ENCODE results near the gene IER5. TPM values are rescaled to one million over a fixed set of nuclear protein-coding genes. Genes with fewer than 3 reads are reported as not detected.

IER5 gene
- total RNA-seq, 1 experiment from 2014 or later = 30.5 TPM

DNA sequence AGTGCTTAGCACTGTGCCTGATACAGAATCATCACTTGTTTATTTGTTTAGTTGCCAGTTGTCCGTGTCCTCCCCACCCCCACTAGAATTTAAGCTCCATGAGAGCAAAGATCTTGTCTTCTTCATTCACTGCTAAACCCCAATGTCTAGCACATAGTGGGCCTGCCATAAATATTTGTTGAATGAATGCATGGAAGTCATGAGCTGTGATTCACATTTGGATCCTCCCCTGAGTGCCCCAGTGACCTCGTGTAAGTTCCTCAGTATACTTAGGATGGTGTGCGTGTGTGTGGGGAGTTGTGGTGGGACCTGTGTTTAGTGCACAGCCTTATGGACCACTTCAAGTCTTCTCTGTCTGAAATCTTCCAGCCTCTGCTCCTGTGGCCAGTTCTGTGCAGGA lies 23.1 kb downstream of the IER5 start:
- DNase-seq (ENCODE audit: low read depth, low spot score) (no peak), ATAC-seq (no peak)
- H3K4me3 ChIP-seq (replicated peaks in 1 of 2; ENCODE audit: low read depth in 1 of 2, low read length in 2 of 2) = peak overlapping the region in 1 of 2 experiments; percentile 17; a peak in 1 of 4 replicates
- no peaks in the 10 kb centered on the region for H3K27me3 ChIP-seq (ENCODE audit: insufficient read depth, low read length)
- H3K9ac ChIP-seq (ENCODE audit: low read length) = peak overlapping the region; percentile 51
- no TSS peak for BruUV-seq (replicated peaks)
- ChIA-PET RAD21 (ENCODE audit: low non-redundant PET in 1 of 2, low total read pairs in 2 of 2, uncharacterized antibody in 2 of 2, unreplicated experiment in 2 of 2) (no interaction called here), POLR2A (interaction anchor here (1.1 kb wide), 1 partner anchor 78 kb away, joined by 3 read pairs; the partner anchor contains the start of gene MR1), CTCF (no interaction called here)
- H3K9me2 ChIP-seq (ENCODE audit: insufficient read depth) = no peaks in the 10 kb centered on the region
- intact Hi-C loops (cut with micrococcal nuclease) = no loop called here
- H3K4me1 ChIP-seq (ENCODE audit: control insufficient read depth in 1 of 2, insufficient read depth in 2 of 2, low read length in 2 of 2) = peaks cover 46 to 77% of the 10 kb centered on the region in 2 experiments
- H3K79me2 ChIP-seq (ENCODE audit: insufficient read depth, low read length) = no peaks in the 10 kb centered on the region
- H3K36me3 ChIP-seq (ENCODE audit: control insufficient read depth in 1 of 2, insufficient read depth in 2 of 2, low read length in 2 of 2) = no peaks in the 10 kb centered on the region
- TF ChIP-seq FOSL1 (IDR thresholded peaks at IDR 0.05; ENCODE audit: low read depth) = peak; percentile 24; the same call in 1 of the 2 replicates
- TF ChIP-seq TCF7L2 (IDR thresholded peaks at IDR 0.05; ENCODE audit: borderline replicate concordance, extremely low read depth, insufficient read depth, insufficient read length) = no peak
- TF ChIP-seq POLR2A (IDR thresholded peaks at IDR 0.05; ENCODE audit: borderline replicate concordance, extremely low read depth, insufficient read depth, insufficient read length) = no peak
- no peaks in the 10 kb centered on the region for H3K9me3 ChIP-seq (ENCODE audit: control insufficient read depth in 1 of 2, insufficient read depth in 1 of 2, low read depth in 1 of 2, low read length in 2 of 2)
- H4K20me1 ChIP-seq (ENCODE audit: insufficient read depth) = no peaks in the 10 kb centered on the region
- H3K4me2 ChIP-seq (ENCODE audit: low read length) = peak overlapping the region; percentile 75
- H2AFZ ChIP-seq (ENCODE audit: low read depth, low read length, poor library complexity, severe bottlenecking) = no peak overlapping the region
- H3K27ac ChIP-seq (ENCODE audit: low read depth, low read length) = peak overlapping the region; percentile 70

DNA sequence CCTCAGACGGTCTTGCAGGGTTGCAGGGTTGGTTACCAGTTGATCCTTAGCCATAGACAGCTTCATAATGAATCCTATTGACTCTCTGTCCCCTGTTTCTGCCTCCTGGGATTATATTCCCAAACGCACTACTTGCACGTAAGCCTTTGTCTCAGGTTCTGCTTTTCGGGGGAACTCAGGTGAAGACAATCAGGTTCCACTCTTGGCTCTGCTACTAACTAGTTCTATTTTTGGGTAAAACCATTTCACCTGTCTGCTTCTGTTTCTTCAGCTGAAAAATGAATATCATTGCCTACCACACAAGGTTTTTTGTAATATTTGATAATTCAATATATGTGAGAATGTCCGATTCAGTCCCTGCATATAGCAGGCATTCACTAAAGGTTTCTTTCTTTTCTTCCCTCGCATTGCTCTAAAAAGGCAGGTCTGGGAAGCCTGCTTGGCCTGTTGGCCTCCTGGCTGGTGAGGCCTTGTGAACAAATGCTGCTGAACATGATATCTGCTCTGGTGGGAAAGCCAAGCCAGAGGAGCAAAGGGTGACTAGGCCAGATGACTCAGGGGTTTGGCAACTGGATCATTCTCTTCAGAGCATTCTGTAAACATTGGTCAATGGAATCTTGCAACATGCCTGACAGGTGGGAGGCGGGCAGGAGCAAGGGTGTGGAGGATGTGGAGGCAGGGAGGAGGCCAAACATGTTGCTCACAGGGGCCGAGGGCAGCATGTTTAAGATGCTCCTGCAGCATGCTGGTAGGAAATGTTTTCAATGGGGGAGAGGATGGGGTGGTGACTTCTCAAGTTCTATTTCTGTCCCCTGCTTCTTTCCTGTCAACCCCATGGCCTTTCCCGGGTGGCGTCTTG lies 23.8 kb downstream of the IER5 start:
- peak overlapping the region; percentile 75 for H3K4me2 ChIP-seq (ENCODE audit: low read length)
- TF ChIP-seq CBX3 (IDR thresholded peaks at IDR 0.05; ENCODE audit: low read depth) = peak; percentile 100
- no peak for TF ChIP-seq EZH2 (IDR thresholded peaks at IDR 0.05)
- TF ChIP-seq EZH2phosphoT487 (IDR thresholded peaks at IDR 0.05; ENCODE audit: borderline replicate concordance) = no peak
- TF ChIP-seq JUND (IDR thresholded peaks at IDR 0.05) = peak; percentile 97
- TF ChIP-seq, protein P1, sequence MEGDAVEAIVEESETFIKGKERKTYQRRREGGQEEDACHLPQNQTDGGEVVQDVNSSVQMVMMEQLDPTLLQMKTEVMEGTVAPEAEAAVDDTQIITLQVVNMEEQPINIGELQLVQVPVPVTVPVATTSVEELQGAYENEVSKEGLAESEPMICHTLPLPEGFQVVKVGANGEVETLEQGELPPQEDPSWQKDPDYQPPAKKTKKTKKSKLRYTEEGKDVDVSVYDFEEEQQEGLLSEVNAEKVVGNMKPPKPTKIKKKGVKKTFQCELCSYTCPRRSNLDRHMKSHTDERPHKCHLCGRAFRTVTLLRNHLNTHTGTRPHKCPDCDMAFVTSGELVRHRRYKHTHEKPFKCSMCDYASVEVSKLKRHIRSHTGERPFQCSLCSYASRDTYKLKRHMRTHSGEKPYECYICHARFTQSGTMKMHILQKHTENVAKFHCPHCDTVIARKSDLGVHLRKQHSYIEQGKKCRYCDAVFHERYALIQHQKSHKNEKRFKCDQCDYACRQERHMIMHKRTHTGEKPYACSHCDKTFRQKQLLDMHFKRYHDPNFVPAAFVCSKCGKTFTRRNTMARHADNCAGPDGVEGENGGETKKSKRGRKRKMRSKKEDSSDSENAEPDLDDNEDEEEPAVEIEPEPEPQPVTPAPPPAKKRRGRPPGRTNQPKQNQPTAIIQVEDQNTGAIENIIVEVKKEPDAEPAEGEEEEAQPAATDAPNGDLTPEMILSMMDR (IDR thresholded peaks at IDR 0.05 in 2 of 3, conservative IDR thresholded peaks at IDR 0.05 in 1 of 3; ENCODE audit: borderline replicate concordance in 1 of 3, insufficient read depth in 1 of 3, low read depth in 2 of 3, low read length in 2 of 3) = no peak
- TF ChIP-seq ZNF274 (IDR thresholded peaks at IDR 0.05; ENCODE audit: low read depth, low read length) = no peak
- peak; percentile 93 for TF ChIP-seq SIN3A (IDR thresholded peaks at IDR 0.05; ENCODE audit: low read depth)
- TF ChIP-seq SRF (IDR thresholded peaks at IDR 0.05; ENCODE audit: low read depth) = peak; percentile 71; the same call in 1 of the 2 replicates
- TF ChIP-seq, protein P2, sequence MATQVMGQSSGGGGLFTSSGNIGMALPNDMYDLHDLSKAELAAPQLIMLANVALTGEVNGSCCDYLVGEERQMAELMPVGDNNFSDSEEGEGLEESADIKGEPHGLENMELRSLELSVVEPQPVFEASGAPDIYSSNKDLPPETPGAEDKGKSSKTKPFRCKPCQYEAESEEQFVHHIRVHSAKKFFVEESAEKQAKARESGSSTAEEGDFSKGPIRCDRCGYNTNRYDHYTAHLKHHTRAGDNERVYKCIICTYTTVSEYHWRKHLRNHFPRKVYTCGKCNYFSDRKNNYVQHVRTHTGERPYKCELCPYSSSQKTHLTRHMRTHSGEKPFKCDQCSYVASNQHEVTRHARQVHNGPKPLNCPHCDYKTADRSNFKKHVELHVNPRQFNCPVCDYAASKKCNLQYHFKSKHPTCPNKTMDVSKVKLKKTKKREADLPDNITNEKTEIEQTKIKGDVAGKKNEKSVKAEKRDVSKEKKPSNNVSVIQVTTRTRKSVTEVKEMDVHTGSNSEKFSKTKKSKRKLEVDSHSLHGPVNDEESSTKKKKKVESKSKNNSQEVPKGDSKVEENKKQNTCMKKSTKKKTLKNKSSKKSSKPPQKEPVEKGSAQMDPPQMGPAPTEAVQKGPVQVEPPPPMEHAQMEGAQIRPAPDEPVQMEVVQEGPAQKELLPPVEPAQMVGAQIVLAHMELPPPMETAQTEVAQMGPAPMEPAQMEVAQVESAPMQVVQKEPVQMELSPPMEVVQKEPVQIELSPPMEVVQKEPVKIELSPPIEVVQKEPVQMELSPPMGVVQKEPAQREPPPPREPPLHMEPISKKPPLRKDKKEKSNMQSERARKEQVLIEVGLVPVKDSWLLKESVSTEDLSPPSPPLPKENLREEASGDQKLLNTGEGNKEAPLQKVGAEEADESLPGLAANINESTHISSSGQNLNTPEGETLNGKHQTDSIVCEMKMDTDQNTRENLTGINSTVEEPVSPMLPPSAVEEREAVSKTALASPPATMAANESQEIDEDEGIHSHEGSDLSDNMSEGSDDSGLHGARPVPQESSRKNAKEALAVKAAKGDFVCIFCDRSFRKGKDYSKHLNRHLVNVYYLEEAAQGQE (IDR thresholded peaks at IDR 0.05; ENCODE audit: low read depth) = no peak
- peak; percentile 96 for TF ChIP-seq FOSL1 (IDR thresholded peaks at IDR 0.05; ENCODE audit: low read depth)
- TF ChIP-seq, protein P3, sequence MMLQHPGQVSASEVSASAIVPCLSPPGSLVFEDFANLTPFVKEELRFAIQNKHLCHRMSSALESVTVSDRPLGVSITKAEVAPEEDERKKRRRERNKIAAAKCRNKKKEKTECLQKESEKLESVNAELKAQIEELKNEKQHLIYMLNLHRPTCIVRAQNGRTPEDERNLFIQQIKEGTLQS (IDR thresholded peaks at IDR 0.05) = no peak

More for the DNA sequence above, 23.8 kb downstream of the IER5 start:
- peak; percentile 96 for DNase-seq (ENCODE audit: low read depth, low spot score)
- Histone ChIP-seq H3K9me3 (ENCODE audit: control insufficient read depth in 1 of 2, insufficient read depth in 1 of 2, low read depth in 1 of 2, low read length in 2 of 2) (no peaks in the 10 kb centered on the region), H3K27me3 (ENCODE audit: insufficient read depth, low read length) (no peaks in the 10 kb centered on the region), H3K9me2 (ENCODE audit: insufficient read depth) (no peaks in the 10 kb centered on the region), H3K4me1 (ENCODE audit: control insufficient read depth in 1 of 2, insufficient read depth in 2 of 2, low read length in 2 of 2) (peaks cover 49 to 83% of the 10 kb centered on the region in 2 experiments), H4K20me1 (ENCODE audit: insufficient read depth) (no peaks in the 10 kb centered on the region), H3K36me3 (ENCODE audit: control insufficient read depth in 1 of 2, insufficient read depth in 2 of 2, low read length in 2 of 2) (no peaks in the 10 kb centered on the region), H3K79me2 (ENCODE audit: insufficient read depth, low read length) (no peaks in the 10 kb centered on the region), H3K9ac (ENCODE audit: low read length) (peak overlapping the region; percentile 51), H3K4me3 (replicated peaks in 1 of 2; ENCODE audit: low read depth in 1 of 2, low read length in 2 of 2) (peak overlapping the region in 1 of 2 experiments; percentile 36; a peak in 2 of 4 replicates), H3K27ac (ENCODE audit: low read depth, low read length) (peak overlapping the region; percentile 70), H2AFZ (ENCODE audit: low read depth, low read length, poor library complexity, severe bottlenecking) (peak overlapping the region; percentile 72)
- peak; percentile 82 for ATAC-seq
- RAD21 ChIA-PET (ENCODE audit: low non-redundant PET in 1 of 2, low total read pairs in 2 of 2, uncharacterized antibody in 2 of 2, unreplicated experiment in 2 of 2) = interaction anchor here in 1 of 2 experiments (0.9 kb wide), 1 partner anchor 30 kb away, joined by 3 read pairs; no protein-coding TSS in a partner anchor
- intact Hi-C loops (cut with micrococcal nuclease) = no loop called here
- no TSS peak for BruUV-seq (replicated peaks)
- POLR2A ChIA-PET = interaction anchor here (1.1 to 1.3 kb wide), 2 partner anchors 12 to 79 kb away, joined by 3 to 4 read pairs; partner anchors contain the start of gene MR1
- CTCF ChIA-PET = no interaction called here
